ENCODE measurements around the gene C17orf113.

Gene C17orf113

DNA sequence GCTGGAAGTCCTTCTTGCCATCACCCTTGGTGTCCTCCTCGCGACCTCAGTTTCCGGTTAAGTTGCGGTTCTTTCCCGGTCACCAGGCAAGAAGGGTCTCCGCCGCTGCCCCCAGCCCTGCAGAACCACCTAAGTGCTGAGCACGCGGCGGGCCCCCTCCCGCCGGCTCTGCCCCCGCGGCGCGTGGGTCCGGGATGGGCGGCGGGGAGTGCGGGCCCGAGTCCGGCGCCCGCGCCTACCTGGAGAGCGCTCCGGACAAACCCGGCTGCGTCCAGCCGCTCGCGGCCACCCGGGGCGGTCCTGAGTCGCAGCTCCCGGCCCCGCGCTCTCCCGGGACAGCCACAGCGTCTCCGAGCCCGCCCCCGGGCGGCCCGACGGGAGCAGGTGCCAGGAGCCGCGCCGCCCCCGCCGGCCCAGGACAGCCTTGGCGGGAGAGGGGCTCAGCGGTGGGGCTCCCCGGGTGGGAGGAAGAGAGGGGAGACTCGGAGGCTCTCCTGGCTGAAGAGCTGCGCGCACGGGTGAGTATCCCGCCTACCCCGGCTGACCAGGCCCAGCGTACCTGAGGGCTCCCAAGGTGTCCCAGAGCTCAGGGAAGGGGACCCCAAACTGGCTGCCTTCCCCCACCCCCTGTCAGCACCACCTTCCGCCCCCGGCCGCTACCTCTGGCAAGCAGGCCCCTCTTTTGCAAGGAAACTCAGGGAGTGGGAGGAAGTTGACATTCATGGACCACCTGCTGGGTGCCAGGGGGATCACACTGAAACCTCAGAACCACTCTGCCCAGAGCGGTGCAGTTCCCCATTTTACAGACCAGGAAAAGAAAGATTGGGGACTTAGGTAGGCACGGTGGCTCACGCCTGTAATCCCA, 22.2 kb upstream of the C17orf113 start:
- peak; percentile 31 for DNase-seq (ENCODE audit: low read depth)

DNA sequence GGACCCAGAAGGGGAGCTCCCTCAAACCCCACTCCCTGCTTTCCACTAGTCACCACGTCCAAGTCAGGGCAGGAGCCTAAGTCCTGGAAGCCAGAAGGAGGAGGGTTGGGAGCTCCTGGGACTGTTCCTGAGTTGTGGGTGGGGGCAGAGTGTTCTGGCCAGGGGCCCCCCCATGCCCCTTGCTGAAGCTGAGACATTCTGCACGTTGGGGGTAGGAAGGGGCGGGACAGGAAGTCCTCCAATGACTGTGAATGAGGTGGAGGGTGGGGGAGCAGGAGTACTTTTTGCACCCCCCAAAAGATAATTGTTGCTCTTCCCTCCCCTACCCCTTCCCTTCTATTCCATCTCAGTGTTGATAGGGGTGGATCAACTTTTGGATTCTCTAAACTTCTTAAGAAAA, 21.4 kb upstream of the C17orf113 start:
- no peak for DNase-seq (ENCODE audit: low read depth)

DNA sequence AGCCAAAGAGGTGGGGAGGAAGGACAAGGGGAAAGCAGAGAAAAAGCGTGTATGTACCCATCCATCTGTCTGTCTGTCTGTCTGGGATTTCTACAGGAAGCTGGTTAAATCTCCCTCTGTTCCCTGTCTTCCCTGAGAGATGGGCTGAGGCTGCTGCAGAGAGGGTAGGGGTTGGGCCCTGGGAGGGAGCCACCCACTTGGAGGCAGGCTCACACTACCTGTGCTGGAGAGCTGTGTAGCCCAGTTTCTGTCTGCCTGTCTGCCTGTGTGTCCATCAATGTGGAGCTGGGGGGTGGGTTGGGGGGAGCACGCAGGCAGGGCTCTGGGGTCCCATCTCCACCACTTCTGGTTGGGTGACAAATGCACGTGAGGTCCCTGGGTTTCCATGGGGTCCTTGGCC, 18.6 kb upstream of the C17orf113 start:
- no peak for DNase-seq (ENCODE audit: low read depth)

DNA sequence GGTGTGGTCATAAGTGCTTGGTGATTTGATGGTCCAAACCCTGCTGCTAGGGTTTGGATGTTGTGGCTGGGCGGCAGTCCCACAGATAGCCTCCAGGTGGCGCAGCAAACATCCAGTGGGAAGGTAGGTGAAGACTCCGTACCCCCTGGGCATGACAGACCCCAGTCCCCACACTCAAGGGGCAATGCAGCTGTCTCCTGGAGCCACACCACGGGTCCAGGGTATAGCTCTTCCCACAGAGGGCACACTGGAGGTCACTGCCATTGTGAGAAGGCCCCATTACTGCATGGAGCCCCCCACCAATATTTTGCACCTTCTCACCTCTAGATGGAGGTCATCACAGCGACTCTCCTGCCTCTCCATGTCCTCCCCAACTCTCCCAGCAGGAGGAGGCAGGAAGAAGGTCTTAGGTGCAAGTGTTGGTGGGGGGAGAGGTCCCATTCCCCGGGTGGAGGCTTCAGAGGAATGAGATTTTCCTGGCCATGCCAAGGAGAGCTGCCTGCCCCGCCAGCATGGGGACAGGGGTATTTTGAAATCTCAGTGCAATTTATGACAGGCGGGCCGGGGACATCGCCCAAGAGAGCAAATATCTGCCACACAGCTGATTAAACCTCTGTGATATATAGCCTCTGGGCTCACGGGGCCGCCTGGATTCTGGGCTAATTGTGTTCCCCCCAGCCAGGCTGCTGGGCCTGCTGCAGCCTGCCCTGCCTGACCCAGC, 17.1 kb upstream of the C17orf113 start:
- peak; percentile 65 for DNase-seq (ENCODE audit: low read depth)

DNA sequence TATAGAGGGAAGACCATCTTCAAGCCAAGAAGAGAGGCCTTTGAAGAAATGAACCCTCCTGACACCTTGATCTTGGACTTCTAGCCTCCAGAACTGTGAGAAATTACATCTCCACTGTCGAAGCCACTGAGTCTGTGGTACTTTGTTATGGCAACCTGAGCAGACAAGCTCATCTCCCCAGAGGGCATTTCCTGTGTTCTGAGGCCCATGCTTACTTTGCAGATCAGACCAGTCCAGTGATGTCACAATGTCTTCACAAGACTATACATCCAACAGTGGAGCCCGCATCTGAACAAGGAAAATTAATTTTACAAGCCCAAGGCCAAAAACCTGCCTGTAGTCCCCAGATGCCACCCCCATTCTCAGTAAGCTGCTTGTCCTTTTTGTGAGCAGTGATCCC, 14.8 kb upstream of the C17orf113 start:
- DNase-seq (ENCODE audit: low read depth): no peak

DNA sequence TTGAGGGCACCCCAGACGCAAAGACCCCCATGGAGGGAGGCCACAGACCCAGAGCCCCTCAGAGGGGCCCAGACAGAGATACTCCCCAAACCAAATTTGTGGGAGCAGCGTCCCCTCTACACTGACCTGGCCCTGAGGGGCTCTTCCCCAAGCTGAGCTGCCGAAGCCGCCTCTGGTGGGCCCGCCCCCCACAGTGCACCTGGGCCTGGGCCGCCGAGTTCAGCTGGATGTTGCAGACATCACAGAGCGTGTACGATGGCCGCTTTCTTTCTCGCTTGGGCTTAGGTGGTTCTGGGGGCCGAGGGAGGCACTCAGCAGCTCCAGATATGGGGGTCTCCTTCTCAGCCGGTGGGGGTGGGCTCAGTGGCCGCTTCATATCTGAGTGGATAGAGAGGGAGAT, 12.3 kb upstream of the C17orf113 start:
- DNase-seq (ENCODE audit: low read depth): no peak

DNA sequence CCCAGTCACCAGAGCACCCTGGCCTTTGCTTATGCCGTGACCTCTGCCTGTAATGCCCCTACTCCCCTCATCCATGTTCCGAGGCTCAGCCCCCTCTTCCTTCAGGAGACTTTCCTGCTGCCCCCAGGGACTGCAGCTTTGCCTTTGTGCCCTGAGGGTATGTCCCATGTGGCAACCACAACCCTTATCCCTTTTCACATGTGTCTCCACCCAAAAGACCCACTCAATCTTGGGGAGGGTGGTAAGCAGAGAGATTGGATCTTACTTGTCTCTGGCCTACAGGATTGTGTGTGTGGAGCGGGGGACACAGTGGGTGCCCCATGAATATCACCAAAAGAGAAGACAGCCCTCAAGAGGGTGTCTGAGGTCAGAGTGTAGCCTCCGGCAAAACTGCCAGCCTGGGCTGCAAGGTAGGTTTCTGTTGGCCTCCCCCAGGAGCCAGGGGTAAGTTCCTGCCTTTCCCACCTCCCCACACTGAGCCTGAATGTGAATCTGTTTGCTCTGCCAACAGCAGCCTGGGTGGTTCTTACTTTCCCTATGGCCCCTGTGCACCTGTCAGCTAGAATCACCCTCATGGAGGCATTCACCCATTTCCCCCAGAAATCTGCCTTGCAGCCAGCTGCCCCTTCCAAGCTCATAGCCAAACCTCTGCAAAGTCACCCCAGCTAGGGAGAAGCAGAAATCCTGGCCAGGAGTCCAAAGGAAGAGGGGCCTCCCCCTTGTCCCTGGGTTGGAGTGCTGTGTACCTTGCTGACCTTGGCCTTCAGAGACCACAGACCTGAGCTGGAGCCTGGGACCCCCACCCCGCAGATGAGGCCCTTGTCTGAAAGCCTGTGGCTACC, 11.5 kb upstream of the C17orf113 start:
- DNase-seq (ENCODE audit: low read depth): no peak

DNA sequence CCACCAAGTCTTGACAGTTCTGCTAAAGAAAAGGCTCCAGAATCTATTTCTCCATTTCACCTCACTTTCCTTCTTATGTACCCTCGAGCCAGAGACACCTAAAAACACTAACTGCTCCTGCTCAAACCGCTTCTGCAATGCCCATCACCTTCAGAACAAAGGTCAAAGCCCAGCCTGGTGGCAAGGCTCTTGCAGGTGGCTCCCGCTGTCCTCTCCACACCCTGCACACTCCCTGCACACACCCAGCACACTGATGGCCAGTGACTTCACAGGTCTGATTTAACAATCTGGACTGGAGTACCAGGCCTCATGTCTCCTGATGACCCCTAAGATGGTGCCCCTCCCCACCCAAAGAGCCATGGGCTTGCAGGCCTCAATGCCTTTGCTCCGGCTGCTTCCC, 9.8 kb upstream of the C17orf113 start:
- no peak for DNase-seq (ENCODE audit: low read depth)

DNA sequence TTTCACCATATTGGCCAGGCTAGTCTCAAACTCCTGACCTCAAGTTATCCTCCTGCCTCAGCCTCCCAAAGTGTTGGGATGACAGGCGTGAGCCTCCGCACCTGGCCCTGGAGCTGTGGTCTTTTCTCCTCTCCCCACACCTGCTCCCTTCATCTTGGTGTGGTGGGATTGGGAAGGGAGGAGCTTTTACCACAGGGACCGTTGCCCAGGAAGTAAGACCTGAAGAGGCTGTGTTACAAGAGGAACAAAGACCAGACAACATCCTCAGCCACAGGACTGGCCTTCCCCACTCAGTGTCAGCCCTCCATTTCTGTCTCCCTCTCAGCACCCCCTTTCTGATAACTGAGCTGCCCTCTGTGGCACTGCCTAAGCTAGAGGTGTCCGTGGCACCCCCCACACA, 9.4 kb upstream of the C17orf113 start:
- no peak for DNase-seq (ENCODE audit: low read depth)

DNA sequence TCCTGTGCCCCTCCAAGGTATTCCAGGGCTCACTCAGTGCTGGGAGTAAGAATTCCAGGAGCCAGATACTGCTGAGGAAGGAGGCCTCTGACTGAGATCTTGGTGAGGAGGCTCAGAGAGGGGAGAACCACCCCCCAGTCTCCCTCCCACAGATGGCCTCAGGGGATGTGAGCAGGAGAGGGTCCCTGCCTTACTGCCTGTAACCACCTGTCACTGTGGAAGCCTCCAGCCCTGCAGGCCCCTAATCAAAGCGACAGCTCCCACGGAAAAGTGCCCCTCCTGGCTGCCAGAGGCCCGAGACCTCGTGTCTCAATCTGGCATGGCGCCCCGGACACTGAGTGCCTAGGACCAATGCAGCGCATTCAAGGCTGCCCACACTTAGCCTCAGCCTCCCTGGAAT, 7.7 kb upstream of the C17orf113 start:
- DNase-seq (ENCODE audit: low read depth): no peak

DNA sequence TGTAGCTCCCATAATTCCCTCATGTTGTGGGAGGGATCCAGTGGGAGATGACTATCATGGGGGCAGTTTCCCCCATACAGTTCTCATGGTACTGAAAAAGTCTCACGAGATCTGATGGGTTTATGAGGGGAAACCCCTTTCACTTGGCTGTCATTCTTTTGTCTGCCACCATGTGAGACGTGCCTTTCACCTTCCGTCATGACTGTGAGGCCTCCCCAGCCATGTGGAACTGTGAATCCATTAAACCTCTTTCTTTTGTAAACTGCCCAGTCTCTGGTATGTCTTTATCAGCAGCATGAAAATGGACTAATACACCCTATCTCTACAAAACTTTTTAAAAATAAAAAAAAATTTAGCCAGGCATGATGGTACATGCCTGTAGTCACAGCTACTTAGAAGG, 6.2 kb upstream of the C17orf113 start:
- DNase-seq (ENCODE audit: low read depth): no peak

DNA sequence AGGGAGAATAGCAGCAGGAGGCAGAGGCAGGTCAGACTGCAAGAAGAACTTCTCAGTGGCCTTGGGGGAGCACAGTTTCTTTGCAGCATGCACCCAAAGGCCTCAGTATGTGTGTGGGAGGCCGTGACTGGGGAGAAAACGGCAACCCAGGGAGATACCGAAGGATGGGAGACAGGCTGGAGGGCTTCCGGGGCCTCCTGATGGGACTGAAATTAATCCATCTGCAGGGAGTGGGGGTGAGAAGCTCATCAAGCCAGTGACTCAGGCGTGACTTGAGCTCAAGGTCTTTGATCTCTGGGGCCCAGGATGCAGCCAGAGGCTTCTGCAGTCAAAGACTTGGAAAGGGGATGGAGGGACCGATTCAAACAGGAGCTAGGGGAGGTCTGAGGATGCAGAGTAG, 5.1 kb upstream of the C17orf113 start:
- DNase-seq (ENCODE audit: low read depth): peak; percentile 73

DNA sequence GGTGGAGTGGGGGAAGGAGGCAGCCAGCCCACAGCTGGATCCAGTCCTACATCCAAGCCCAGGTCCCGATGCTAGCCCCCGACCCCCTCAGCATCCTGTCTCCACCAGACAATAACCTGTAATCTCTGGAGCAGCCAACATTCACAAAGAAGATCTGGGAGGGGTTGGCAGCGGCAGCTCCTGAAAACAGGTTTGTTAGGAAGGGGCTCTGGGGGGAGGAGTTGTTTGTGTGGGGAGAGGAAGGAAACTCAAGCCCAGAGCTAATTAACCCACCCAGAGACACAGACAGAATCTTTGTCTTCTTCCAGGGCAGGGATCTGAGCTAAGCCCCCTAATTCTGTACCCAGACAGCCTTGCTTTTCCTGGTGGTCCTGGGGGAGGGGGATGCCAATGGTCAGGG, 4.6 kb upstream of the C17orf113 start:
- no peak for DNase-seq (ENCODE audit: low read depth)

DNA sequence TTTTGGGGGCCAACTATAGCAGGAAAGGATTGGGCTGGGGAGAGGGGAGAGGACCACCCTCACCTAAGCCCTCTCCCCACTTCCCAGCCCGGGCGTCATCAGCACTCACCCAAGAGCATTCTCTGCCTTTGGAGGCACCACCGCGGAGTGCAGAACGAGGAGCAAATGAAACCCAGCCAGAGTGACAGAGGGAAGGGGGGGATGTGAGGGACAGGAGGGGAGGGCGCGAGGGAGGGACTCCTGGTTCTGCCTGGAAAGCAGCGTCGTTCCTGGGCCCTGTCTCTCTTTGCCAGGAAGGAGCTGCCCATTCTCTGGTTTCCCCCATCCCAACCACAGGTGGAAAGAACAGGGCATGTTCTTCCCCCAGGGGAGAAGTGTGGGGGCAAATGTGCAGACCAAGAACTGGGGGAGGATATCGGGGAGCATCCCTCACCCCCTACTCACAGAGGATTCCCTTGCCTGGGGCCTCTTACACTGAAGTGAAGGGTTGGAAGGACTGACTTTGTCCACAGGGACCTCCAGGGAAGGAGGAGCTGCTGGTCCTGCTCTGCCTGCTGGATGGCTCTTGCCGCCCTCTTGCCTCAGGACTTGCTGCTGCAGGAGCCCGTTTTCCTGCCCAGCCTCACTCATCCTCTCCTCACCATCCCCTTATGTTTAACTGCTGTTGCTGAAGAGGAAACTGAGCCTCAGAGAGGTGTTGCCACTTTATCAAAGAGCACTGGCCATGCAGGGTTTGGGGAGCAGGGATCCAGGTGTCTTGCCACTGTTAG, 3.5 kb upstream of the C17orf113 start:
- no peak for DNase-seq (ENCODE audit: low read depth)

DNA sequence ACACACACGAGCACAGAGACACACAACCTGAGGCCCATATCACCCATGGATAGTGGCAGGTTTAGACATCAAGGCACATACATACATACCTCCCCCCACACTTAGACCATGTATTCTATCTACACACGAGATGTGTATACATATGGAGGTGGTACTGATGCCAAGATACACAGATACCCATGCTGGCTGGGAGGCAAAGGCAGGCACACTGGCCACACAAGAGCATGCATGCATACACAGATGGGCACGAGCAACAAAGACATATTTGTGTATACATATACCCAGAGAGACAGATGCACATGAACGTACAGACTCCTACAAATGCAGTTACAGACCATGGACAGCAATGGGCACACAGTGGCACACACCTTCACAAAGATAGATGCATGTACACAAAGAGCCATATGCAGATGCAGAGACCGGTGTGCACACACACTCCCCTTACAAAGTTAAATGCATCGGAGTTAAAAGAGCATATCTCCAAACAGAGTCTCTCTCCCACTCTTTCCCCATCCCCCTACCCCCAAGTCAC, 2.0 kb upstream of the C17orf113 start:
- DNase-seq (ENCODE audit: low read depth): no peak

DNA sequence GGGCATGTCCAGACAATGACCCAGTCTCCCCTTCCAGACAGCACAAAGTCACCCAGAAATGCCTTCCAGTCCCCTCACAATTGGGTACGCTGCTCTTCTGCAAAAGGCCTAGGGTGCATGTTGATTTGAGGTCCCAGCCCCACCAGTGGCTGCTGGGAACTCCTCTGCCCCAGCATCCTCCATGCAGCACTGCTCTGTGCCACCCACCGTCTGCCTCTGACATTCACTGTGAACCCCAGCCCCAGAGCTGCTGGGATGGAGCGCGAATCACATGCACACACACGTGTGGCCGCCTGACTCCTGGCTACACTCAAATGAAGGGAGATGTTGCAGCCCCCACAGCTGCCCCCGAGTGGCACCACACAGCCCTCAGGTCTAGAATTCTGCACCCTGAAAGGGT, 1.2 kb upstream of the C17orf113 start:
- DNase-seq (ENCODE audit: low read depth): no peak

DNA sequence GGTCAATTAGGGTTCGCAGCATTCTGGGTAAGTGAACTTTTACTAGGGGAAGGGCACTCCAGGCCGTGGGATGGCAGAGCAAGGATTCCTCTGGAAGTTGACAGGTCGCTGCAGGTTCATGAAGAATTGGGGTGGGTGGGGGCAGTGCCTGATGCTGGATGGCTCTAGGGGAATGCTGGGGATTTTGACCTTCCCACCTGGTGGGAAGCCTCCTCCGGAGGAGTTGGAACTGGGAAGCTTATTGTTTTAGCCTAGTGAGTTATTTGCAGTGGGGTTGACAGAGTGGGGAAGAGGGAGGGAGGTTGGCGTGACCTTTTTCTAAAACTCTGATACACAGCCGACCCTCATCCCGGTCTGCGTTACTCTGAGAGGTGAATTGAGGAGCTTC, 606 bp upstream of the C17orf113 start:
- DNase-seq (ENCODE audit: low read depth): no peak

DNA sequence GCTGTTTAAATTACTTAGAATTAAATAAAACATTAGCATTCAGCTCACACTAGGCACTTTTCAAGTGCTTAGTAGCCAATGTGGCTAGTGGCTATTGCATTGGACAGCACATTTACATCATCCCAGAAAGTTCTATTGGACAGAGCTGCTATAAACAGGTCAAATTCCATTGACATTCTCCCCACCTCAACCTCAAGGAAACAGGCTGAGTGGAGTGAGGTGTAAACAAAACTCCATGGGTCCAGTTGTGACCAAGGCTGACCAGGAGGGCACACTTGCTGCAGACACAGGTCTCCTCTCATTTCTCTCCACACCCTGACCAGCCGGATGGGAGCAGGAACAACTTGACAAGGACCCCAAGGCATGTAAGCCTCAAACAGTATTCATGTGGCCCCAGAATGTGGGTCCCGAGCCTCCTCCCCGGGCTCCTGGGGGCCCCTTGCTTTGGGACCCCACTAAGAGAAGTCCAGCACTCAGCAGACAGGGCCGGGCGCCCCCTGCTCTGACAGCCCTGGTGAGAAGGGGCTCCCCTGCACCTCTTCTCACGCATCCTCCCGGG, 488 bp downstream of the C17orf113 start:
- DNase-seq (ENCODE audit: low read depth): peak; percentile 19

DNA sequence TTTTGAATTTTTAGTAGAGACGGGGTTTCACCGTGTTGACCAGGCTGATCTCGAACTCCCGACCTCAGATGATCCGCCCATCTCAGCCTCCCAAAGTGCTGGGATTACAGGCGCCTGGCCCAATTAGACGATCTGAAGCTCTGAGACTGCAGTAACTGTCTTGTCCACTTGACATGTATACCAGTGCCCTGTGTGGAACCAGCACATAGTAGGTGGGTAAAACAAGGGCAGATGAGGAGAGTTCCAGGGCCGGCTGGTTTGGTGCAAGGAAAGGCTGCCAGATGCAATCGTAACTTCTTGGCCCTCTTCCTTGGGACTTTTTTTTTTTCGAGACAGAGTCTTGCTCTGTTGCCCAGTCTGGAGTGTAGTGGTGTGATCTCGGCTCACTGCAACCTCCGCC, 3.1 kb downstream of the C17orf113 start:
- DNase-seq (ENCODE audit: low read depth): no peak

DNA sequence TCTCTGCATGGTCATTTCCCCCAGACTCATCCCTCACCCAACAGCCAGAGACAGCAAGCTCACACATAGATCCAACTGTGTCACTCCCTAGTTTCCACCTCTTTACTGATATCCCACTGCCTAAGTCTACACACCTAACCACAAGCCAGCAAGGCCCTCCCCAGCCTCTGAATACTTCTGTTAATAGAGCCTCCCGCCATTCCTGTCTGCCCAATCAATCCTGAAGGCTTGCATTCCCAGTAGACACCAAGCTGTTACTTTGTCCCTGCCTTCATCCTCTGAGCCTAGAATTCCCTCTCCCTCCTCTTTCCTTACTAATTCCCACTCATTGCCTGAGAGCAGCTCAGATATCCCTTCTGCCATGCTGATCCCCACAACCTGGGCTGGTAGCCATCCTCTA, 4.7 kb downstream of the C17orf113 start:
- no peak for DNase-seq (ENCODE audit: low read depth)

DNA sequence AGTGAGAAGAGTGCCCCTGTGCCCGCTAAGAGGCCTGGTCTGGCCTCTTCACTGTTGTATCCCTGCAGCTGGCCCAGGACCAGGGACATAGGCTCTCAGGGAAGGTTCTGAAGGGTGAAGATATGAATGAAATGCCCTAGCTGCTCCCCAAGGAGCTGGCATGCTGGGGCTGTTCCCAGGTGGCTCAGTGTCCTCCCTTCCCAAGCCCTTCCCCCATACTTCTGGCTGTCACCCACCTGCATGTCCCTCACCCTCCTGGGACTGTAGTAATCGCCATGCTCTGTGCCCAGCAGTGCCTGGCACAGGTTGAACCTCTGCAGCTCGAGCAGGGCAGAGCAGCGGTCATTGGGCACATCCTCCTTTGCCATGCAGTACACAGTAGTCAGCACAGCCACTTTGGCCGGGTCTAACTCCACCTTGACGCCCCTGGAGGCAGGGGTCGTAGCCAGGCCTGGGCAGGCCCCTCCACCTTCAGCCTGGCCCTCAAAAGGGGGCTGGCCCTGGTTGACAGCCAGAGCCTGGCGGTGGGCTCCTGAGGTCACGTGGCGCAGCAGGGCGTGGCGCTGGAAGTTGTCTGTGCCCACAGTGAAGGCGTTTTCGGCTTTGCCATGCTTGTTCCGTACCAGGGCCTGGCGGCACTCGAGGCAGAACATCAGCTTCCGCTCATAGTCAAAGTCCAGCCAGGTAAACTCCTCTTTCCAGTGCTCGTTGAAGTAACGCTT, 7.6 kb downstream of the C17orf113 start:
- no peak for DNase-seq (ENCODE audit: low read depth)

Data from ELR (cell line).